ENCODE results near the gene XPC.

Gene XPC

GRCh38 chr3:14200276-14200675 lies 21.9 kb upstream of the XPC start:
- TF ChIP-seq SIN3A (IDR thresholded peaks at IDR 0.05; ENCODE audit: borderline replicate concordance, insufficient read depth, low read length) (no peak), REST (IDR thresholded peaks at IDR 0.05; ENCODE audit: insufficient read depth in 1 of 2, low read depth in 2 of 2, low read length in 2 of 2) (no peak), FOXP2 (optimal IDR thresholded peaks at IDR 0.05; ENCODE audit: borderline replicate concordance, extremely low read depth, extremely low read length, insufficient read depth) (no peak), TAF1 (IDR thresholded peaks at IDR 0.05; ENCODE audit: borderline replicate concordance, insufficient read depth, low read length) (no peak), POLR2AphosphoS5 (IDR thresholded peaks at IDR 0.05; ENCODE audit: low read depth, low read length) (no peak)

- TF ChIP-seq SIN3A (IDR thresholded peaks at IDR 0.05; ENCODE audit: borderline replicate concordance, insufficient read depth, low read length), result no peak
- TF ChIP-seq FOXP2 (optimal IDR thresholded peaks at IDR 0.05; ENCODE audit: borderline replicate concordance, extremely low read depth, extremely low read length, insufficient read depth), result no peak
- no peak for TF ChIP-seq REST (IDR thresholded peaks at IDR 0.05; ENCODE audit: insufficient read depth in 1 of 2, low read depth in 2 of 2, low read length in 2 of 2)
- TF ChIP-seq POLR2AphosphoS5 (IDR thresholded peaks at IDR 0.05; ENCODE audit: low read depth, low read length), result no peak
- no peak for TF ChIP-seq TAF1 (IDR thresholded peaks at IDR 0.05; ENCODE audit: borderline replicate concordance, insufficient read depth, low read length)
These were observed 21.2 kb upstream of the XPC start for GRCh38 chr3:14199641-14200040.

GRCh38 chr3:14194865-14195264 lies 16.5 kb upstream of the XPC start:
- TF ChIP-seq SIN3A (IDR thresholded peaks at IDR 0.05; ENCODE audit: borderline replicate concordance, insufficient read depth, low read length) (no peak), POLR2AphosphoS5 (IDR thresholded peaks at IDR 0.05; ENCODE audit: low read depth, low read length) (no peak), FOXP2 (optimal IDR thresholded peaks at IDR 0.05; ENCODE audit: borderline replicate concordance, extremely low read depth, extremely low read length, insufficient read depth) (no peak), TAF1 (IDR thresholded peaks at IDR 0.05; ENCODE audit: borderline replicate concordance, insufficient read depth, low read length) (no peak), REST (IDR thresholded peaks at IDR 0.05; ENCODE audit: insufficient read depth in 1 of 2, low read depth in 2 of 2, low read length in 2 of 2) (no peak)

- TF ChIP-seq TAF1 (IDR thresholded peaks at IDR 0.05; ENCODE audit: borderline replicate concordance, insufficient read depth, low read length) (no peak), FOXP2 (optimal IDR thresholded peaks at IDR 0.05; ENCODE audit: borderline replicate concordance, extremely low read depth, extremely low read length, insufficient read depth) (no peak), REST (IDR thresholded peaks at IDR 0.05; ENCODE audit: insufficient read depth in 1 of 2, low read depth in 2 of 2, low read length in 2 of 2) (no peak), POLR2AphosphoS5 (IDR thresholded peaks at IDR 0.05; ENCODE audit: low read depth, low read length) (no peak), SIN3A (IDR thresholded peaks at IDR 0.05; ENCODE audit: borderline replicate concordance, insufficient read depth, low read length) (no peak)
These were observed 9.8 kb upstream of the XPC start for GRCh38 chr3:14188041-14188754.
